Epithelial cell of proximal tubule (primary cell): ENCODE results near the gene CYB5R3. TPM values are rescaled to one million over a fixed set of nuclear protein-coding genes. Genes with fewer than 3 reads are reported as not detected.

Source experiments
- DNase-seq: peaks from one replicate; pipeline ENCODE4 v3.0.0-alpha.2; 2011; ENCODE audit warnings: low read depth
- H3K4me3 ChIP-seq: 2 replicates; pipeline ENCODE4 v1.5.1; 2011; ENCODE audit warnings: low read depth, mild to moderate bottlenecking, low read length
- CTCF ChIP-seq: conservative IDR thresholded peaks from 2 replicates; pipeline ENCODE4 v1.5.1; 2012; ENCODE audit warnings: low read depth, mild to moderate bottlenecking, low read length
- total RNA-seq: library from RNA; depleted of rRNA; stranded (reverse); fragments of >200 nt; gene quantifications from 2 replicates; pipeline ENCODE4 v1.2.3, GENCODE V29; 2015

Gene CYB5R3
- total RNA-seq, 1 donor from 2014 or later, result 122 TPM

- no peak for DNase-seq
- H3K4me3 ChIP-seq, result no peak overlapping the region
- TF ChIP-seq CTCF, result no peak
Observed at GRCh38 chr22:42633013-42633412, 16.2 kb downstream of the CYB5R3 start.

- peak; percentile 47 for TF ChIP-seq CTCF
- H3K4me3 ChIP-seq, result no peak overlapping the region
- DNase-seq, result no peak
Observed at GRCh38 chr22:42632096-42632495, 17.1 kb downstream of the CYB5R3 start.

GRCh38 chr22:42630901-42631602 is 18.1 kb downstream of the CYB5R3 start:
- no peak for TF ChIP-seq CTCF
- no peak for DNase-seq
- no peak overlapping the region for H3K4me3 ChIP-seq

GRCh38 chr22:42630211-42630610 is 19.0 kb downstream of the CYB5R3 start:
- no peak for TF ChIP-seq CTCF
- no peak overlapping the region for H3K4me3 ChIP-seq
- no peak for DNase-seq

GRCh38 chr22:42627981-42628380 is 21.2 kb downstream of the CYB5R3 start:
- no peak for TF ChIP-seq CTCF
- DNase-seq, result no peak
- H3K4me3 ChIP-seq, result no peak overlapping the region

- no peak for DNase-seq
- H3K4me3 ChIP-seq, result no peak overlapping the region
- no peak for TF ChIP-seq CTCF
Observed at GRCh38 chr22:42626951-42627625, 22.1 kb downstream of the CYB5R3 start.

- no peak overlapping the region for H3K4me3 ChIP-seq
- DNase-seq, result no peak
- TF ChIP-seq CTCF, result no peak
Observed at GRCh38 chr22:42626431-42626830, 22.8 kb downstream of the CYB5R3 start.
